Renal cortex interstitium (tissue), 11 donors: ENCODE data around the gene CPN2. TPM values are rescaled to one million over a fixed set of nuclear protein-coding genes. Genes with fewer than 3 reads are reported as not detected.

Source experiments
- DNase-seq, 11 donors: peaks; one replicate each; pipeline ENCODE4 v3.0.0-alpha.2; 2013; ENCODE audit warnings: low read depth in 9 of 11, low spot score in 4 of 11; ENCODE audit errors: extremely low read depth in 1 of 11
- polyA plus RNA-seq, 3 donors: library from polyadenylated mRNA; unstranded; fragments of 120-200 nt; gene quantifications; one replicate each; pipeline ENCODE4 v1.2.1, GENCODE V29; 2013; ENCODE audit not compliant: insufficient read length in 3 of 3

Gene CPN2
- polyA plus RNA-seq, 3 donors: 0.38 to 0.82 (median 0.51) TPM

- DNase-seq: no peak
Measured at GRCh38 chr3:194306771-194307640, 44.1 kb downstream of the CPN2 start.

- no peak for DNase-seq
Measured at GRCh38 chr3:194306109-194306686, 44.9 kb downstream of the CPN2 start.

- DNase-seq: no peak
Measured at GRCh38 chr3:194305356-194306108, 45.6 kb downstream of the CPN2 start.

GRCh38 chr3:194304186-194304917 lies 46.8 kb downstream of the CPN2 start:
- DNase-seq: no peak

- DNase-seq: no peak
Measured at GRCh38 chr3:194303749-194304148, 47.4 kb downstream of the CPN2 start.

GRCh38 chr3:194301730-194302129 lies 49.4 kb downstream of the CPN2 start:
- no peak for DNase-seq

- DNase-seq: no peak
Measured at GRCh38 chr3:194300936-194301335, 50.2 kb downstream of the CPN2 start.

- peak in 4 of 11 donors; percentile 51 to 74 (median 56) for DNase-seq
Measured at GRCh38 chr3:194300382-194300758, 50.8 kb downstream of the CPN2 start.

GRCh38 chr3:194298331-194299227 lies 52.5 kb downstream of the CPN2 start:
- DNase-seq: no peak

GRCh38 chr3:194296454-194297263 lies 54.5 kb downstream of the CPN2 start:
- peak in 6 of 11 donors; percentile 54 to 83 (median 67) for DNase-seq

- DNase-seq: no peak
Measured at GRCh38 chr3:194294895-194295214, 56.3 kb downstream of the CPN2 start.

GRCh38 chr3:194294199-194294894 lies 56.8 kb downstream of the CPN2 start:
- DNase-seq: no peak

GRCh38 chr3:194293546-194294198 lies 57.5 kb downstream of the CPN2 start:
- DNase-seq: no peak

- DNase-seq: no peak
Measured at GRCh38 chr3:194292331-194292730, 58.8 kb downstream of the CPN2 start.
